ENCODE measurements around the gene RPUSD2.

GRCh38 chr15:40595219-40595618, 26.1 kb downstream of the RPUSD2 start:
- TF ChIP-seq REST (IDR thresholded peaks at IDR 0.05; ENCODE audit: insufficient replicate concordance, low read depth) (no peak), CTCF (IDR thresholded peaks at IDR 0.05; ENCODE audit: insufficient read depth, low read length) (no peak)
